GM21367 (cell line): ENCODE data around the gene DDIT3.

Experiments
- ATAC-seq: cut with Tn5 transposase; IDR thresholded peaks from one replicate; pipeline ENCODE4 v1.9.1; 2021; ENCODE audit not compliant: unreplicated experiment

Gene DDIT3

GRCh38 chr12:57487055-57487596 is 33.2 kb downstream of the DDIT3 start:
- no peak for ATAC-seq

GRCh38 chr12:57485695-57486094 is 34.6 kb downstream of the DDIT3 start:
- ATAC-seq: no peak

- no peak for ATAC-seq
Observed at GRCh38 chr12:57483466-57483865, 36.8 kb downstream of the DDIT3 start.

- ATAC-seq: no peak
Observed at GRCh38 chr12:57481671-57482070, 38.6 kb downstream of the DDIT3 start.

- ATAC-seq: no peak
Observed at GRCh38 chr12:57479376-57480115, 40.8 kb downstream of the DDIT3 start, which contains the start of gene ARHGAP9. Gene ARHGAP9, minus strand, starts transcription at chr12:57479866. Its CDS starts 460 bp downstream, at chr12:57479406.

- no peak for ATAC-seq
Observed at GRCh38 chr12:57479043-57479375, 41.3 kb downstream of the DDIT3 start.

GRCh38 chr12:57477710-57478681 is 42.3 kb downstream of the DDIT3 start:
- ATAC-seq: no peak

GRCh38 chr12:57476993-57477709 is 43.2 kb downstream of the DDIT3 start:
- no peak for ATAC-seq

GRCh38 chr12:57476162-57476992 is 43.9 kb downstream of the DDIT3 start:
- peak; percentile 37 for ATAC-seq

- no peak for ATAC-seq
Observed at GRCh38 chr12:57475271-57476161, 44.8 kb downstream of the DDIT3 start.

- no peak for ATAC-seq
Observed at GRCh38 chr12:57474862-57475261, 45.5 kb downstream of the DDIT3 start.

GRCh38 chr12:57474430-57474829 is 45.9 kb downstream of the DDIT3 start:
- no peak for ATAC-seq

GRCh38 chr12:57473886-57474285 is 46.4 kb downstream of the DDIT3 start:
- ATAC-seq: no peak

- no peak for ATAC-seq
Observed at GRCh38 chr12:57473392-57473791, 46.9 kb downstream of the DDIT3 start.

GRCh38 chr12:57472391-57472790 is 47.9 kb downstream of the DDIT3 start:
- no peak for ATAC-seq

GRCh38 chr12:57471661-57472060 is 48.7 kb downstream of the DDIT3 start:
- ATAC-seq: no peak

GRCh38 chr12:57470970-57471656 is 49.2 kb downstream of the DDIT3 start:
- no peak for ATAC-seq

- ATAC-seq: no peak
Observed at GRCh38 chr12:57470286-57470969, 49.9 kb downstream of the DDIT3 start.
